Mucosa of descending colon (tissue), 3 donors: Measurements from ENCODE around the gene TET1. TPM values are rescaled to one million over a fixed set of nuclear protein-coding genes. Genes with fewer than 3 reads are reported as not detected.
"Not testable (repeated sequence)": the region's sequence is repeated elsewhere in the genome, so short reads cannot be mapped to it uniquely, and the experiment has no call there.

Experiments used
- ATAC-seq: fragments of 200-7000 bp; cut with Tn5 transposase; one replicate; pipeline ENCODE4 v1.9.1; 2020; ENCODE audit warnings: mild to moderate bottlenecking, moderate library complexity
- DNase-seq, 3 donors: peaks; one replicate each; pipeline ENCODE4 v3.0.0-alpha.2; 2020
- H3K36me3 ChIP-seq: fragments of 200-600 bp; one replicate; pipeline ENCODE4 v1.8.0; 2021; ENCODE audit warnings: low read depth, mild to moderate bottlenecking
- H3K4me1 ChIP-seq: fragments of 200-600 bp; one replicate; pipeline ENCODE4 v1.8.0; 2021; ENCODE audit warnings: low read depth, mild to moderate bottlenecking
- H3K4me3 ChIP-seq: fragments of 200-600 bp; one replicate; pipeline ENCODE4 v1.8.0; 2021; ENCODE audit warnings: mild to moderate bottlenecking
- H3K9me3 ChIP-seq: fragments of 200-600 bp; one replicate; pipeline ENCODE4 v1.8.0; 2021; ENCODE audit warnings: mild to moderate bottlenecking
- CTCF ChIP-seq: fragments of 200-600 bp; IDR thresholded peaks from one replicate; pipeline ENCODE4 v1.8.0; 2022; ENCODE audit warnings: antibody characterized with exemption, mild to moderate bottlenecking
- intact Hi-C, 2 donors: fragments of 100-400 bp; cut with DNase I in 1 of 2; cut with micrococcal nuclease in 1 of 2; formaldehyde crosslinking; loops; one replicate each; pipeline versions ENCODE4 v1.11.0 to v1.11.1; 2022; cut with DNase I, micrococcal nuclease
- total RNA-seq, 3 donors: library from RNA; stranded (reverse); fragmentation: NEBNext Ultra II Directional in 2 of 3; extraction: Animal tissue kit (Norgen Biotek cat#: 25700) in 2 of 3; gene quantifications; one replicate each; pipeline versions ENCODE4 v1.2.1 to v1.2.4, GENCODE V29; 2021 to 2023
- donor health status: DM: no; HTN: no; CAD: no; lungs with moderate emphysema.
- donor health status: DM: no; HTN: no; CAD: no.
- donor health status: DM: no; HTN: yes; CAD: no.

The TET1 gene
- total RNA-seq, 3 donors from 2014 or later: 1.0 to 5.7 (median 1.1) TPM

- intact Hi-C loops: no loop called here
- Histone ChIP-seq H3K9me3 (no peaks in the 10 kb centered on the region), H3K4me1 (no peaks in the 10 kb centered on the region), H3K36me3 (no peaks in the 10 kb centered on the region), H3K4me3 (no peak overlapping the region)
- ATAC-seq (no peak), DNase-seq (no peak)
- TF ChIP-seq CTCF: no peak
Observed at GRCh38 chr10:68566955-68567354, 6.8 kb downstream of the TET1 start.

GRCh38 chr10:68572151-68572550, 12.0 kb downstream of the TET1 start:
- Histone ChIP-seq H3K4me1 (no peaks in the 10 kb centered on the region), H3K36me3 (no peaks in the 10 kb centered on the region), H3K4me3 (no peak overlapping the region), H3K9me3 (no peaks in the 10 kb centered on the region)
- DNase-seq (no peak), ATAC-seq (no peak)
- no peak for TF ChIP-seq CTCF
- intact Hi-C loops: no loop called here

- TF ChIP-seq CTCF: no peak
- no peak for DNase-seq
- ATAC-seq: no peak
- H3K9me3 ChIP-seq: no peaks in the 10 kb centered on the region
- H3K4me3 ChIP-seq: no peak overlapping the region
- intact Hi-C loops: no loop called here
- H3K36me3 ChIP-seq: no peaks in the 10 kb centered on the region
- H3K4me1 ChIP-seq: no peaks in the 10 kb centered on the region
Observed at GRCh38 chr10:68574051-68574450, 13.9 kb downstream of the TET1 start.

GRCh38 chr10:68576118-68576517, 16.0 kb downstream of the TET1 start:
- Histone ChIP-seq H3K36me3 (no peaks in the 10 kb centered on the region), H3K9me3 (no peaks in the 10 kb centered on the region), H3K4me3 (no peak overlapping the region), H3K4me1 (no peaks in the 10 kb centered on the region)
- intact Hi-C loops: no loop called here
- no peak for TF ChIP-seq CTCF
- DNase-seq (no peak), ATAC-seq (no peak)

- H3K36me3 ChIP-seq: no peaks in the 10 kb centered on the region
- intact Hi-C loops: no loop called here
- H3K4me3 ChIP-seq: no peak overlapping the region
- no peaks in the 10 kb centered on the region for H3K4me1 ChIP-seq
- ATAC-seq: no peak
- TF ChIP-seq CTCF: no peak
- H3K9me3 ChIP-seq: no peaks in the 10 kb centered on the region
- no peak for DNase-seq
Observed at GRCh38 chr10:68578974-68579373, 18.8 kb downstream of the TET1 start.

- intact Hi-C loops, DNase-seq, ATAC-seq, H3K36me3 ChIP-seq, H3K4me3 ChIP-seq, H3K4me1 ChIP-seq, H3K9me3 ChIP-seq: not testable (repeated sequence)
Observed at GRCh38 chr10:68584187-68584586, 24.1 kb downstream of the TET1 start.
